ENCODE results near the gene NCAM2. TPM values are rescaled to one million over a fixed set of nuclear protein-coding genes. Genes with fewer than 3 reads are reported as not detected.

Gene NCAM2
- total and polyA plus RNA-seq, 2 donors (not counting 3 experiments of a cell fraction or from before 2014, with no cell fraction given), result 0.11 to 0.27 TPM

DNA sequence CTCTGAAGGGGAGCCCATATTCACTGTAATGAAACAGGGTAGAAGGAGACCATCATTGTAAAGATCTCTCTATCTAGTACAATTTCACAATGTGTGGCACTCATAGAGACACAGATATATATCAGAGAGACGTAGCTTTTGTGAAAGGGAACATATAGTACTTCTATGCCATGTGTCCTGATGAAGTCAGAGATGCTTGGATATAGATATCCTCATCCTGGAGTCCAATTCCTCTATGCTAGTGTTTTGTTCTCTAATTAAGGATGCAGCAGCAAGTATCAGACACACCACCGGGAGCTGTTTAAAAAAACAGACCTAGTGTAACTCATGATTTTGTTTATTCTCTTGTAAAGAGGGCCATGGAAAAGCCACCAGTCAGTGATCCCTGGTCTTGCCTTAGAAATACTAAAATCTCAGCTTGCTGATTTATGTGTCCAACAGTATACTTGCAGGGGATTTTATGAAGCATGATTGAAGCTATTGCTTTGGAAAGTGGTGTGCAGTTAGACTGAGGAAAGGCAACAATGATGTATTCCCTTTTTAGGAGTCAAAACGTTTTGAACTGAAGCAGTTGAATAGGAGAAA lies 2.5 kb downstream of the NCAM2 start:
- H3K27ac ChIP-seq (ENCODE audit: insufficient read depth, low read depth, low read length), result no peak overlapping the region
- DNase-seq (ENCODE audit: low read depth, low spot score), result no peak
- no peaks in the 10 kb centered on the region for H3K79me2 ChIP-seq (ENCODE audit: control insufficient read depth, insufficient read depth, low read length)
- CTCF ChIA-PET, result interaction anchor here (0.6 to 1.0 kb wide), 3 partner anchors 200 to 1791 kb away, joined by 3 read pairs; no protein-coding TSS in a partner anchor
- no TSS peak for BruUV-seq (replicated peaks)
- peaks cover 6 to 10% of the 10 kb centered on the region in 2 experiments for H3K27me3 ChIP-seq (ENCODE audit: control insufficient read depth in 2 of 2, insufficient read depth in 2 of 2, low read length in 2 of 2)
- H3K4me3 ChIP-seq (replicated peaks in 1 of 3; ENCODE audit: insufficient read depth in 1 of 3, low read depth in 1 of 3, low read length in 3 of 3), result no peak overlapping the region
- TF ChIP-seq MYC (IDR thresholded peaks at IDR 0.05; ENCODE audit: low read depth, low read length) (no peak), GATA2 (IDR thresholded peaks at IDR 0.05; ENCODE audit: insufficient read depth, insufficient read length, low read depth, low read length) (no peak), POLR2A (IDR thresholded peaks at IDR 0.05; ENCODE audit: low read depth, low read length) (no peak), JUN (IDR thresholded peaks at IDR 0.05; ENCODE audit: borderline replicate concordance, insufficient read depth, insufficient read length, low read depth) (no peak)
- peaks cover 9% of the 10 kb centered on the region for H3K4me1 ChIP-seq (ENCODE audit: control insufficient read depth, extremely low read depth, insufficient read depth, low read length)
- FAIRE-seq, result no peak
- H3K9me3 ChIP-seq (replicated peaks; ENCODE audit: control insufficient read depth, insufficient read depth, low read length), result no peaks in the 10 kb centered on the region
- no peaks in the 10 kb centered on the region for H3K36me3 ChIP-seq (ENCODE audit: control insufficient read depth in 2 of 2, extremely low read depth in 1 of 2, insufficient read depth in 2 of 2, low read length in 2 of 2)
- no peaks in the 10 kb centered on the region for H4K20me1 ChIP-seq (replicated peaks; ENCODE audit: control insufficient read depth, extremely low read depth, insufficient read depth, low read length)
- H2AFZ ChIP-seq (ENCODE audit: low read depth, low read length), result no peak overlapping the region
- no peaks in the 10 kb centered on the region for H3K9me1 ChIP-seq (replicated peaks; ENCODE audit: control insufficient read depth, extremely low read depth, insufficient read depth, low read length)
- no peak overlapping the region for H3K9ac ChIP-seq (replicated peaks; ENCODE audit: extremely low read depth, insufficient read depth, low read length)
- H3K4me2 ChIP-seq (ENCODE audit: insufficient read depth, low read length), result no peak overlapping the region
- POLR2A ChIA-PET, result no interaction called here
- intact Hi-C loops (cut with micrococcal nuclease), result no loop called here
- dilution Hi-C loops (cut with MboI; ENCODE audit: extremely low pct_ligation_motif_present, low sequenced_read_pairs), result no loop called here

DNA sequence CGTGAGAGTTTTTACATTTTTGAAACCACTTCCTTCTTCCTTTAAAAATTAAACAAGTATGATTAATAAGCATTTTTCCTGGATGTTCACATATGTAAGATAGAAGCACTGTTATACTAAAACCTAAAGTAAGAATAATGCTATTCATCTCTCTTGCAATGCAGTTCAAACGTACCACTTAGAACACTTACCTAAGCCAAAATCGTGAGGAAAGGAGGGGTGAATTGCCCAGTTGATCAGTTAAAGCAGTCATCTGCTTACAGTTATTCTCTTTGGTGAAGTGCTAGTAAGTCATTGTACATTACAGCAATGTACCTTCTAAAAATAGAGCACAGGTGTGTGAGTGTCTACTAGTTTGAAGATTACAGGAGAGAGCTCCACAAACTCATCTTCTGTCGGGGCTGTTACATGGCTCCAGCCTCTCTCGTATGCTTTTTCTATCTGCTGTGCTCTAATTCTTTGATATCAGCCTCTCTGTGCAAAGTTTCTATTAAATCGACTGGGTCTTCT lies 3.4 kb downstream of the NCAM2 start:
- DNase-seq (ENCODE audit: low read depth, low spot score) (no peak), FAIRE-seq (no peak)
- no peak overlapping the region for H3K27ac ChIP-seq (ENCODE audit: insufficient read depth, low read depth, low read length)
- no TSS peak for BruUV-seq (replicated peaks)
- no peak overlapping the region for H2AFZ ChIP-seq (ENCODE audit: low read depth, low read length)
- H3K36me3 ChIP-seq (ENCODE audit: control insufficient read depth in 2 of 2, extremely low read depth in 1 of 2, insufficient read depth in 2 of 2, low read length in 2 of 2), result no peaks in the 10 kb centered on the region
- no peak overlapping the region for H3K4me2 ChIP-seq (ENCODE audit: insufficient read depth, low read length)
- ChIA-PET POLR2A (no interaction called here), CTCF (no interaction called here)
- H3K9me1 ChIP-seq (replicated peaks; ENCODE audit: control insufficient read depth, extremely low read depth, insufficient read depth, low read length), result no peaks in the 10 kb centered on the region
- H3K4me1 ChIP-seq (ENCODE audit: control insufficient read depth, extremely low read depth, insufficient read depth, low read length), result peaks cover 9% of the 10 kb centered on the region
- TF ChIP-seq, protein P1, sequence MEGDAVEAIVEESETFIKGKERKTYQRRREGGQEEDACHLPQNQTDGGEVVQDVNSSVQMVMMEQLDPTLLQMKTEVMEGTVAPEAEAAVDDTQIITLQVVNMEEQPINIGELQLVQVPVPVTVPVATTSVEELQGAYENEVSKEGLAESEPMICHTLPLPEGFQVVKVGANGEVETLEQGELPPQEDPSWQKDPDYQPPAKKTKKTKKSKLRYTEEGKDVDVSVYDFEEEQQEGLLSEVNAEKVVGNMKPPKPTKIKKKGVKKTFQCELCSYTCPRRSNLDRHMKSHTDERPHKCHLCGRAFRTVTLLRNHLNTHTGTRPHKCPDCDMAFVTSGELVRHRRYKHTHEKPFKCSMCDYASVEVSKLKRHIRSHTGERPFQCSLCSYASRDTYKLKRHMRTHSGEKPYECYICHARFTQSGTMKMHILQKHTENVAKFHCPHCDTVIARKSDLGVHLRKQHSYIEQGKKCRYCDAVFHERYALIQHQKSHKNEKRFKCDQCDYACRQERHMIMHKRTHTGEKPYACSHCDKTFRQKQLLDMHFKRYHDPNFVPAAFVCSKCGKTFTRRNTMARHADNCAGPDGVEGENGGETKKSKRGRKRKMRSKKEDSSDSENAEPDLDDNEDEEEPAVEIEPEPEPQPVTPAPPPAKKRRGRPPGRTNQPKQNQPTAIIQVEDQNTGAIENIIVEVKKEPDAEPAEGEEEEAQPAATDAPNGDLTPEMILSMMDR (IDR thresholded peaks at IDR 0.05; ENCODE audit: extremely low read depth in 1 of 2, insufficient read depth in 1 of 2, low read depth in 1 of 2, low read length in 2 of 2), result no peak
- no peak for TF ChIP-seq EZH2 (IDR thresholded peaks at IDR 0.05; ENCODE audit: borderline replicate concordance, low read depth, low read length, severe bottlenecking)
- TF ChIP-seq POLR2A (IDR thresholded peaks at IDR 0.05; ENCODE audit: low read depth, low read length), result no peak
- TF ChIP-seq POLR2AphosphoS5 (IDR thresholded peaks at IDR 0.05; ENCODE audit: insufficient read depth, low read depth, low read length), result no peak
- TF ChIP-seq FOS (IDR thresholded peaks at IDR 0.05; ENCODE audit: borderline replicate concordance, insufficient read depth, low read length), result no peak
- no peak for TF ChIP-seq GATA2 (IDR thresholded peaks at IDR 0.05; ENCODE audit: insufficient read depth, insufficient read length, low read depth, low read length)
- TF ChIP-seq JUN (IDR thresholded peaks at IDR 0.05; ENCODE audit: borderline replicate concordance, insufficient read depth, insufficient read length, low read depth), result no peak
- TF ChIP-seq, protein P2, sequence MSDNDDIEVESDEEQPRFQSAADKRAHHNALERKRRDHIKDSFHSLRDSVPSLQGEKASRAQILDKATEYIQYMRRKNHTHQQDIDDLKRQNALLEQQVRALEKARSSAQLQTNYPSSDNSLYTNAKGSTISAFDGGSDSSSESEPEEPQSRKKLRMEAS (IDR thresholded peaks at IDR 0.05; ENCODE audit: insufficient read depth, insufficient read length), result no peak
- no peak for TF ChIP-seq MYC (IDR thresholded peaks at IDR 0.05; ENCODE audit: low read depth, low read length)
- H3K4me3 ChIP-seq (replicated peaks in 1 of 3; ENCODE audit: insufficient read depth in 1 of 3, low read depth in 1 of 3, low read length in 3 of 3), result no peak overlapping the region
- intact Hi-C loops (cut with micrococcal nuclease) (no loop called here), dilution Hi-C loops (cut with MboI; ENCODE audit: extremely low pct_ligation_motif_present, low sequenced_read_pairs) (no loop called here)
- H3K79me2 ChIP-seq (ENCODE audit: control insufficient read depth, insufficient read depth, low read length), result no peaks in the 10 kb centered on the region
- H3K27me3 ChIP-seq (ENCODE audit: control insufficient read depth in 2 of 2, insufficient read depth in 2 of 2, low read length in 2 of 2), result peaks cover 5 to 10% of the 10 kb centered on the region in 2 experiments
- no peaks in the 10 kb centered on the region for H3K9me3 ChIP-seq (replicated peaks; ENCODE audit: control insufficient read depth, insufficient read depth, low read length)
- no peaks in the 10 kb centered on the region for H4K20me1 ChIP-seq (replicated peaks; ENCODE audit: control insufficient read depth, extremely low read depth, insufficient read depth, low read length)
- H3K9ac ChIP-seq (replicated peaks; ENCODE audit: extremely low read depth, insufficient read depth, low read length), result no peak overlapping the region
